ENCODE data around the gene OSBPL5. TPM values are rescaled to one million over a fixed set of nuclear protein-coding genes. Genes with fewer than 3 reads are reported as not detected.
A peak's percentile ranks its signal among the peaks of the same experiment; 100 is the strongest.

The OSBPL5 gene
- total RNA-seq, 4 donors from 2014 or later, result 37.3 to 211 (median 105) TPM

GRCh38 chr11:3060436-3061025 is 104.6 kb downstream of the OSBPL5 start:
- Histone ChIP-seq H3K4me3 (no peak overlapping the region), H3K36me3 (no peaks in the 10 kb centered on the region), H3K27ac (no peak overlapping the region), H3K4me1 (peaks cover 11 to 21% (median 12%) of the 10 kb centered on the region in 4 donors), H3K9me3 (no peaks in the 10 kb centered on the region), H3K27me3 (no peaks in the 10 kb centered on the region)
- intact Hi-C loops (cut with DNase I; ENCODE audit: low total_unique reads), result no loop called here
- DNase-seq, result no peak
- TF ChIP-seq POLR2AphosphoS5 (IDR thresholded peaks at IDR 0.05) (no peak), CTCF (IDR thresholded peaks at IDR 0.05) (no peak), POLR2A (IDR thresholded peaks at IDR 0.05) (no peak), EP300 (IDR thresholded peaks at IDR 0.05; ENCODE audit: low read depth) (no peak)
- in situ Hi-C loops (cut with MboI; ENCODE audit: low pct_ligation_motif_present in 1 of 4, low pct_unique_long_range_greater_than_20kb in 1 of 4, low sequenced_read_pairs in 3 of 4), result no loop called here
- WGBS, 2 donors (ENCODE audit: low coverage in 1 of 2), result 87 to 90% methylated on average over 7 to 11 of the region's 11 CpGs

- intact Hi-C loops (cut with DNase I; ENCODE audit: low total_unique reads), result no loop called here
- in situ Hi-C loops (cut with MboI; ENCODE audit: low pct_ligation_motif_present in 1 of 4, low pct_unique_long_range_greater_than_20kb in 1 of 4, low sequenced_read_pairs in 3 of 4), result loop anchor here in 1 of 4 donors (10.0 kb wide), 1 partner anchor 64 kb away; the partner anchor contains the start of gene NAP1L4
- no peak for DNase-seq
- no peak for TF ChIP-seq POLR2A (IDR thresholded peaks at IDR 0.05)
- 76 to 79% methylated on average over 5 to 13 of the region's 13 CpGs for WGBS, 2 donors (ENCODE audit: low coverage in 1 of 2)
- Histone ChIP-seq H3K27ac (peak overlapping the region in 2 of 4 donors; percentile 19), H3K36me3 (no peaks in the 10 kb centered on the region), H3K27me3 (no peaks in the 10 kb centered on the region), H3K9me3 (no peaks in the 10 kb centered on the region), H3K4me3 (no peak overlapping the region), H3K4me1 (peaks cover 11 to 26% (median 17%) of the 10 kb centered on the region in 4 donors)
Observed at GRCh38 chr11:3058753-3059664, 106.1 kb downstream of the OSBPL5 start.

- Histone ChIP-seq H3K36me3 (no peaks in the 10 kb centered on the region), H3K27ac (peak within 1 kb of the TSS; percentile 86 to 93 (median 90)), H3K9me3 (no peaks in the 10 kb centered on the region), H3K4me3 (peak within 1 kb of the TSS; percentile 84 to 94 (median 88)), H3K4me1 (peaks cover 11 to 24% (median 17%) of the 10 kb centered on the region in 4 donors), H3K27me3 (no peaks in the 10 kb centered on the region)
- in situ Hi-C loops (cut with MboI; ENCODE audit: low pct_ligation_motif_present in 1 of 4, low pct_unique_long_range_greater_than_20kb in 1 of 4, low sequenced_read_pairs in 3 of 4) (loop anchor here in 1 of 4 donors (10.0 kb wide), 1 partner anchor 63 kb away; the partner anchor contains the start of gene NAP1L4), intact Hi-C loops (cut with DNase I; ENCODE audit: low total_unique reads) (no loop called here)
- peak; percentile 97 for DNase-seq
- TF ChIP-seq POLR2AphosphoS5 (IDR thresholded peaks at IDR 0.05) (peak; percentile 80 to 89 (median 81)), EP300 (IDR thresholded peaks at IDR 0.05; ENCODE audit: low read depth) (peak; percentile 51), POLR2A (IDR thresholded peaks at IDR 0.05) (peak; percentile 73), CTCF (IDR thresholded peaks at IDR 0.05) (no peak)
- WGBS, 2 donors (ENCODE audit: low coverage in 1 of 2), result 3% methylated on average over 58 of the region's 68 CpGs; no CpG with 5 or more reads in 1 of the 2 donors
Observed at GRCh38 chr11:3057069-3057963, 107.8 kb downstream of the OSBPL5 start, which contains the start of gene CARS1. CARS1 (minus strand) TSS chr11:3057423; CDS start chr11:3057367, 56 bp downstream.

GRCh38 chr11:3056296-3057068 is 108.6 kb downstream of the OSBPL5 start:
- peak overlapping the region; percentile 84 to 94 (median 88) for H3K4me3 ChIP-seq
- intact Hi-C loops (cut with DNase I; ENCODE audit: low total_unique reads), result no loop called here
- H3K4me1 ChIP-seq, result peaks cover 11 to 29% (median 19%) of the 10 kb centered on the region in 4 donors
- 3% methylated on average over 15 of the region's 29 CpGs; no CpG with 5 or more reads in 1 of the 2 donors for WGBS, 2 donors (ENCODE audit: low coverage in 1 of 2)
- DNase-seq, result peak; percentile 37
- no peaks in the 10 kb centered on the region for H3K9me3 ChIP-seq
- peak overlapping the region; percentile 86 to 93 (median 90) for H3K27ac ChIP-seq
- H3K27me3 ChIP-seq, result no peaks in the 10 kb centered on the region
- in situ Hi-C loops (cut with MboI; ENCODE audit: low pct_ligation_motif_present in 1 of 4, low pct_unique_long_range_greater_than_20kb in 1 of 4, low sequenced_read_pairs in 3 of 4), result loop anchor here in 1 of 4 donors (10.0 kb wide), 1 partner anchor 62 kb away; the partner anchor contains the start of gene NAP1L4
- H3K36me3 ChIP-seq, result peaks cover 0 to 3% (median 0%) of the 10 kb centered on the region in 4 donors
- TF ChIP-seq POLR2A (IDR thresholded peaks at IDR 0.05) (no peak), EP300 (IDR thresholded peaks at IDR 0.05; ENCODE audit: low read depth) (no peak)
